Parathyroid adenoma (tissue), 2 donors: Measurements from ENCODE around the gene SEMA3B.

Source experiments
- H2AFZ ChIP-seq: fragments of 300-600 bp; sonication (generic); one replicate; pipeline ENCODE4 v1.7.0; 2017; ENCODE audit warnings: antibody characterized with exemption, mild to moderate bottlenecking
- H3K27ac ChIP-seq: fragments of 300-600 bp; sonication (generic); one replicate; pipeline ENCODE4 v1.7.0; 2017
- H3K27me3 ChIP-seq: fragments of 300-600 bp; sonication (generic); one replicate; pipeline ENCODE4 v1.7.0; 2017; ENCODE audit warnings: low read length; ENCODE audit not compliant: control insufficient read depth, insufficient read depth
- H3K36me3 ChIP-seq: fragments of 300-600 bp; sonication (generic); one replicate; pipeline ENCODE4 v1.7.0; 2017; ENCODE audit warnings: low read length; ENCODE audit not compliant: control insufficient read depth, insufficient read depth
- H3K4me1 ChIP-seq: fragments of 300-600 bp; sonication (generic); one replicate; pipeline ENCODE4 v1.7.0; 2017; ENCODE audit warnings: control low read depth
- H3K4me2 ChIP-seq: fragments of 300-600 bp; sonication (generic); one replicate; pipeline ENCODE4 v1.7.0; 2017; ENCODE audit warnings: low read length
- H3K4me3 ChIP-seq: fragments of 300-600 bp; sonication (generic); one replicate; pipeline ENCODE4 v1.7.0; 2017; ENCODE audit warnings: low read depth, low read length
- H3K79me2 ChIP-seq: fragments of 300-600 bp; sonication (generic); one replicate; pipeline ENCODE4 v1.7.0; 2017; ENCODE audit warnings: control low read depth
- H3K9ac ChIP-seq: fragments of 300-600 bp; sonication (generic); one replicate; pipeline ENCODE4 v1.7.0; 2017; ENCODE audit warnings: mild to moderate bottlenecking
- H3K9me3 ChIP-seq: fragments of 300-600 bp; sonication (generic); one replicate; pipeline ENCODE4 v1.7.0; 2017; ENCODE audit warnings: low read length; ENCODE audit not compliant: control insufficient read depth
- CTCF ChIP-seq: fragments of 300-600 bp; sonication (generic); IDR thresholded peaks from one replicate; pipeline ENCODE4 v1.7.0; 2017; ENCODE audit warnings: antibody characterized with exemption, mild to moderate bottlenecking
- donor health status: primary hyperparathyroidism.

Gene SEMA3B

GRCh38 chr3:50236484-50237132, 32.3 kb upstream of the SEMA3B start:
- no peaks in the 10 kb centered on the region for H3K27me3 ChIP-seq
- no peaks in the 10 kb centered on the region for H3K9me3 ChIP-seq
- H3K9ac ChIP-seq, result peak overlapping the region; percentile 47
- H3K4me2 ChIP-seq, result peak overlapping the region; percentile 100
- peaks cover 23% of the 10 kb centered on the region for H3K4me1 ChIP-seq
- peak overlapping the region; percentile 91 for H3K27ac ChIP-seq
- peak overlapping the region; percentile 6 for H2AFZ ChIP-seq
- no peak for TF ChIP-seq CTCF
- H3K4me3 ChIP-seq, result peak overlapping the region; percentile 84
- no peaks in the 10 kb centered on the region for H3K36me3 ChIP-seq
- peaks cover 46% of the 10 kb centered on the region for H3K79me2 ChIP-seq

DNA sequence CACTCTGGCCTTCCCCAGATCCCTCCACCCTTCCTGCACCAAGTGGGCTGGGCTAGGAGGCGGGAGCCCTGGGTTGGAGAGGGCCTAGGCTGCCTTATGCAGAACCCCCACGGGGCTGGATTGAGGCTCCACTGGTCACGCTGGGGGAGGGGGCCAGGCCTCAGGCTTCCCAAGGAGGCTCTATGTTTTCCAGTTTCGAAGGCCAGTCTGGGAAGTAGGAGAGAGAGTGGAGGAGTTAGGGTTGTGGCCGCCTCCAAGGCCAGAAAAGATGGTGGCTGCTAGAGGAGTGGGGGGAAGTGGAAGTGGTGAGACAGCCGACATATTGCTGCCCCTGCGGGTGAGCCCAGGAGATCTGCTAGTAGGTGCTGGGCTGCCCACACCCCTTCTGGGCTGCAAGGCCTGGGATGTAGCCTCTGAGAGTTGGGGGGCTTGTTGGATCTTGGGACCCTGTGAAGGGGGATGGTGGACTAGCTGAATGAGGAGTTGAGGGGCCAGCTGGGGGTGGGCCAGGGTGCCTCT, 31.8 kb upstream of the SEMA3B start:
- H3K36me3 ChIP-seq, result no peaks in the 10 kb centered on the region
- H3K9ac ChIP-seq, result peak overlapping the region; percentile 47
- H2AFZ ChIP-seq, result peak overlapping the region; percentile 9
- peaks cover 24% of the 10 kb centered on the region for H3K4me1 ChIP-seq
- peaks cover 51% of the 10 kb centered on the region for H3K79me2 ChIP-seq
- no peak for TF ChIP-seq CTCF
- H3K27me3 ChIP-seq, result no peaks in the 10 kb centered on the region
- H3K4me2 ChIP-seq, result peak overlapping the region; percentile 100
- H3K27ac ChIP-seq, result peak overlapping the region; percentile 91
- peak overlapping the region; percentile 84 for H3K4me3 ChIP-seq
- H3K9me3 ChIP-seq, result no peaks in the 10 kb centered on the region

DNA sequence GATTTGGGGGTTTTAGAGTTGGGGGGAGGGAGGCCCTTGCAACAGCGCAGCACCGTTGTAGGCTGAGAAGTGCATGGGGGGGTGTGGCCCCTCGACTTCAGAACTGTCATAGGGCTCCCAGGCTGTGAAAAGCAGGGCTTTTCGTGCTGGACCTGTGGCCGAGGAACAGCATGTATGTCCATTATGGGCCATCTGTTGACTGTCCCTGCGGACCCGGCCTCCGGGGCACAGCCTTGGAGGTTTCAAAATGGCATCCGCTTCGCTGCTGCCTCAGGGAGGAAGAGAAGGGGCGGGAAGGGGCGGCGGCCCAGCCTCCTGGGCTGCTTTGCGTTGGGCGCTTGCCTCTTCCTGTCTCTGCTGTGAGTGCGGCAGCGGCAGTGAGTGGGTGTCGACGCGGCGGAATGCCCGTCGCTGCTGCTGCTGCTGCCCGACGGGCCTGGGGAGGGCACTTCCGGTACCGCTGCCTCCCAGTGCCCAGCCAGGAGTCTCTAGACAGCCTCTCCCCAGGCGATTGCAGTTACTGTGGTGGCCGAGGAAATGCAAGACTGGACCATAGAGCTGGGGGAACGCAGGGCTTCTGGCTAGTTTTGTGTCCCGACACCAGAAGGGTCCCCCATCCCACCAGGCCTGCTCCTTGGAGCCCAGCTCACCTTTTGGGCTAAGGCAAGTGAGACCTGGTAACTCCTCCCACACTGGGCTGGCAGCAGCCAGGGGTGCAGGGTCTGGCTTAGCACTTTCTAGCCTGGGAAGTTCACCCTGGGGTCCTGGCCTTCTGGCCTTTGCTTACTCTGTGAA, 31.0 kb upstream of the SEMA3B start:
- Histone ChIP-seq H3K4me2 (peak overlapping the region; percentile 100), H3K36me3 (no peaks in the 10 kb centered on the region), H3K9ac (peak overlapping the region; percentile 47), H3K27ac (peak overlapping the region; percentile 91), H3K4me1 (peaks cover 30% of the 10 kb centered on the region), H3K27me3 (no peaks in the 10 kb centered on the region), H3K79me2 (peaks cover 58% of the 10 kb centered on the region), H3K4me3 (peak overlapping the region; percentile 84), H3K9me3 (no peaks in the 10 kb centered on the region), H2AFZ (peak overlapping the region; percentile 4)
- no peak for TF ChIP-seq CTCF

GRCh38 chr3:50238549-50239026, 30.4 kb upstream of the SEMA3B start:
- Histone ChIP-seq H3K27ac (peak overlapping the region; percentile 91), H3K27me3 (no peaks in the 10 kb centered on the region), H3K4me1 (peaks cover 34% of the 10 kb centered on the region), H3K4me2 (peak overlapping the region; percentile 100), H2AFZ (no peak overlapping the region), H3K79me2 (peaks cover 64% of the 10 kb centered on the region), H3K9me3 (no peaks in the 10 kb centered on the region), H3K36me3 (no peaks in the 10 kb centered on the region), H3K4me3 (peak overlapping the region; percentile 84), H3K9ac (no peak overlapping the region)
- no peak for TF ChIP-seq CTCF
